Lower leg skin (tissue), 4 donors: Measurements from ENCODE around the gene RNASE12. TPM values are rescaled to one million over a fixed set of nuclear protein-coding genes. Genes with fewer than 3 reads are reported as not detected.

Experiments
- DNase-seq, 2 donors: peaks; one replicate each; pipeline ENCODE4 v3.0.0-alpha.2; 2019; ENCODE audit warnings: low spot score in 2 of 2
- H3K4me3 ChIP-seq: fragments of 200-600 bp; sonication (generic); 2 replicates; pipeline ENCODE4 v1.5.1; 2017; ENCODE audit warnings: mild to moderate bottlenecking, low read depth; ENCODE audit not compliant: poor library complexity, severe bottlenecking
- POLR2A ChIP-seq, 2 donors: fragments of 450-650 bp; IDR thresholded peaks; one replicate each; pipeline ENCODE4 v1.6.1; 2016 to 2017; ENCODE audit warnings: antibody characterized with exemption in 2 of 2, mild to moderate bottlenecking in 1 of 2, moderate library complexity in 1 of 2
- WGBS, 2 donors: methylation state at CpG; one replicate each; pipeline ENCODE4 v1.1.5; 2018; 5-methylcytosine and 5-hydroxymethylcytosine counted together
- intact Hi-C: fragments of 100-400 bp; cut with DNase I; formaldehyde crosslinking; loops from one replicate; pipeline ENCODE4 v1.15.0; 2023; ENCODE audit warnings: low total_unique reads
- total RNA-seq, 4 donors: library from RNA; depleted of rRNA; stranded (reverse); fragments of >200 nt; gene quantifications; one replicate each; pipeline ENCODE4 v1.1.0, GENCODE V29; 2016
- TF ChIP-seq, protein P1 (sequence below), 3 donors: fragments of 450-650 bp; IDR thresholded peaks; one replicate each; pipeline ENCODE4 v1.5.1; 2016; ENCODE audit warnings: antibody characterized with exemption in 3 of 3, mild to moderate bottlenecking in 3 of 3, moderate library complexity in 2 of 3

RNASE12 gene
- total RNA-seq, 4 donors from 2014 or later, result not detected

DNA sequence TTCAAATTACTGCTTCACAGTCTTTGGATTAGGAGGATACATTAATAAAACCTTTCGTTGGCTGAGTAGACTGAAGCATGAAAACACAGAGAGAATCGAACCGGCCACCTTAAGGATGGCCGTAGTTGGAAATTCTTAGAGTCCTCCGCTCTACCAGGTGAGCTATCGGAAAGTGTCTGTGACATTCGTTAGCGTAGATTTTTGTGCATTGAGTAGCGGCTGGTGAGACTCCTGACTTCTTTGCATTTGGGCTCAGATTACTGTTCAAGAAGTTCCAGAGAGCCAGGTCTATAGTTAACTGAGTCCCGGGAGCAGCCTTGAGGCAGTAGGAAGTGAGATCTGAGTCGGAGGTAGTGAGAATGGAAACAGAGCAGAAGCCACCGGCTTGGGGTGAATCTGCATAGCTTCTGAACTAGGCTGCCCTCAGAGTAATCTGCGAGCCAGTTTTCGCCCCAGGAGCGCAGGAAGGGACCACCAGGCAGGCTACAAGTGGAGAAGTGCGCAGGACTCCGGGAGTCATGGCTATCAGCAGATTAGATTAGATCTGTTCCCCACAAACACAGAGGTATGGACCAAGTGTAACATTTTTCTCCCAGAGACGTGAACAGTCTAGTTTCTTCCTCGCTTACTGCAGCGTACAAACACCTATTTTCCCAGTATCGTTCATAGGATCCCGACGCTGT lies 39.3 kb upstream of the RNASE12 start:
- no peak for DNase-seq
- TF ChIP-seq, protein P1, sequence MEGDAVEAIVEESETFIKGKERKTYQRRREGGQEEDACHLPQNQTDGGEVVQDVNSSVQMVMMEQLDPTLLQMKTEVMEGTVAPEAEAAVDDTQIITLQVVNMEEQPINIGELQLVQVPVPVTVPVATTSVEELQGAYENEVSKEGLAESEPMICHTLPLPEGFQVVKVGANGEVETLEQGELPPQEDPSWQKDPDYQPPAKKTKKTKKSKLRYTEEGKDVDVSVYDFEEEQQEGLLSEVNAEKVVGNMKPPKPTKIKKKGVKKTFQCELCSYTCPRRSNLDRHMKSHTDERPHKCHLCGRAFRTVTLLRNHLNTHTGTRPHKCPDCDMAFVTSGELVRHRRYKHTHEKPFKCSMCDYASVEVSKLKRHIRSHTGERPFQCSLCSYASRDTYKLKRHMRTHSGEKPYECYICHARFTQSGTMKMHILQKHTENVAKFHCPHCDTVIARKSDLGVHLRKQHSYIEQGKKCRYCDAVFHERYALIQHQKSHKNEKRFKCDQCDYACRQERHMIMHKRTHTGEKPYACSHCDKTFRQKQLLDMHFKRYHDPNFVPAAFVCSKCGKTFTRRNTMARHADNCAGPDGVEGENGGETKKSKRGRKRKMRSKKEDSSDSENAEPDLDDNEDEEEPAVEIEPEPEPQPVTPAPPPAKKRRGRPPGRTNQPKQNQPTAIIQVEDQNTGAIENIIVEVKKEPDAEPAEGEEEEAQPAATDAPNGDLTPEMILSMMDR (IDR thresholded peaks at IDR 0.05), result no peak
- no peak for TF ChIP-seq POLR2A (IDR thresholded peaks at IDR 0.05)
- intact Hi-C loops, result no loop called here
- H3K4me3 ChIP-seq, result peak overlapping the region; percentile 5
- WGBS, 2 donors, result 7 to 9% methylated on average over 23 of the region's 23 CpGs

DNA sequence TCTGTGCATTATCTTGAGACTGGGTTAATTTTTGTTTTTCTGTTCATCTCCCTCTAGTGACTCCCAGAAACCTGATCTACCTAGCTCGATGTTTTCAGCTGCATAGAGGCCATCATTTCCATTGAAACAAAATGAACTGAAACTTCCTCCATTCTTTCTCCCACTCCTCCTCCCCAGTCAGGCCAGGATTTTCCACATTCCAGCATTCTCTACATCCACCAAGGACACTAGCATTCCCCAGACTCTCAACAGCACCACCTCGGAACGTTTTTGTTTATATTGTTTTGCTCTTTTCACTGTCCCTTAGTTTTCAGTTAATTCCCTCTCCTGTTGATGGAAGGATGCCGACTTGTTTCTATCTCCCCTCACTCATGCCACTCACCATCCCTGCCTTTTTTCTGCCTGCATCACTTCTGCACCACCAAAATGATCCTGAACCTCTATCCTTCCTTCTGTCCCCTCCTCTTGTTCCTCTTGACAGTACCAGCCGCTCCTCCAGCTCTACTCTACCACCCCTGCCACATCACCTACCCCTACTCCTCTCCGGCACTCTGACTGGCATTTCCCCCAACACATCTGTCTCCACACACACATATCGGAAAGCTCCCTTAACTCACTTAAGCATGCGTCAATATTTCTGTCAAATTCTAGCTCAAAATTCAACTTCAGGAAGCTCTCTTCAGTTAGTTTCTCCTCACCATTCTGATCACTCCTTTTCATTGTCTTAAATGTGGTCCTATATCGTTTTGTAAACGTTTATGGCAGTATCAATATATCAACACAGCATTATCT lies 37.1 kb upstream of the RNASE12 start:
- H3K4me3 ChIP-seq, result no peak overlapping the region
- WGBS, 2 donors, result 48 to 50% methylated on average over 10 of the region's 10 CpGs
- no peak for TF ChIP-seq POLR2A (IDR thresholded peaks at IDR 0.05)
- TF ChIP-seq, protein P1 (IDR thresholded peaks at IDR 0.05), result no peak
- intact Hi-C loops, result no loop called here
- no peak for DNase-seq

DNA sequence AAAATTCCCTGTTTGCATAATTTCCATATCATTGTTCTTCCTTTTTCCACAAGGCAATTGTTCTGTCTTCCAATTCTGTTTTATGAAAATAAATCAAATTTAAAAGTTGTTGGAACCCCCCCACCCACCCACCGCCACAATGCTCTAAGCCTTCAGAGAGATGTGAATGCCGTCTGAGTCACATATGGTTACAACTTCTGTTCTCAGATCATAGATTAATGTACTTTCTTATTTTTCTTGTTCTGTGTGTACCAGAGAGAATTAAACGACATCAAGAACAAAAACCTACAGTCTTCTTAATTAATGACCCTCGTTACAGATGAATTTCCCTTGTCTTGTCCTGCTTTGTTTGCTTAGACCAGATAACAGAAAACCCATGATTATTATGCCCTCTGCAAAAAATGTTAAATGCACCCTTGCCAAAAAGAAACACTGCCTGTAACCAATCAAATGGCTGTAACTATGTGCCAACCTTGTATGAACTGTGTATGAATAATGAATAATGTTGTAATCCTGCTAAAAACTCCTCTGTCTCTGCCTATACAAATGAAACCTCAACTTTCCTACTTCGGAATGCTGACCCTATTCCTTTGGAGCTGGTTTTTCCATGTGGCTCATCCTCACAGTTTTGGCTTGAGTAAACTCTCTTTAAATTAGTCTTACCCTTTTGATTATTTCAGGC lies 36.3 kb upstream of the RNASE12 start:
- intact Hi-C loops, result no loop called here
- no peak for DNase-seq
- WGBS, 2 donors, result 36 to 46% methylated on average over 5 of the region's 5 CpGs
- TF ChIP-seq POLR2A (IDR thresholded peaks at IDR 0.05), result no peak
- TF ChIP-seq, protein P1 (IDR thresholded peaks at IDR 0.05), result no peak
- H3K4me3 ChIP-seq, result no peak overlapping the region

DNA sequence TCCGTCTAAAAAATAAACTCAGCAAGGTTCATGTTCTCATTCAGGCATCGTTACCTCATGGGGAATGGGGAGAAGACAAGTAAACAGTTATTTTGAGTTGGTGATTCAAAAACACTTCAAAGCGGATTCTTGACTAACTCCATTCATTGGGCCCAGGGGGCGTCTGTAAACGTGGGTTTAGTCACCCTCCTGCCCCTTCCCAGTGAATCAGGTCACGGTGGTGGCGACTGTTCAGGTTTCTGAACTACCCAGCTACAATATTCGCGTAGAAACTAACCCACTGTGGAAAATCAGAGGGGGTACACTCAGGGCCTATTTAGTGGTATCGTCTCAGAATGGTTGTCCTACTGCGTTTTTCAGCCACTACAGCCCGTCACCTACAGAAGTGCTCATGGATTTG lies 35.1 kb upstream of the RNASE12 start:
- H3K4me3 ChIP-seq, result no peak overlapping the region
- intact Hi-C loops, result no loop called here
- DNase-seq, result no peak
- no peak for TF ChIP-seq POLR2A (IDR thresholded peaks at IDR 0.05)
- TF ChIP-seq, protein P1 (IDR thresholded peaks at IDR 0.05), result no peak
- WGBS, 2 donors, result 28 to 41% methylated on average over 12 of the region's 12 CpGs

DNA sequence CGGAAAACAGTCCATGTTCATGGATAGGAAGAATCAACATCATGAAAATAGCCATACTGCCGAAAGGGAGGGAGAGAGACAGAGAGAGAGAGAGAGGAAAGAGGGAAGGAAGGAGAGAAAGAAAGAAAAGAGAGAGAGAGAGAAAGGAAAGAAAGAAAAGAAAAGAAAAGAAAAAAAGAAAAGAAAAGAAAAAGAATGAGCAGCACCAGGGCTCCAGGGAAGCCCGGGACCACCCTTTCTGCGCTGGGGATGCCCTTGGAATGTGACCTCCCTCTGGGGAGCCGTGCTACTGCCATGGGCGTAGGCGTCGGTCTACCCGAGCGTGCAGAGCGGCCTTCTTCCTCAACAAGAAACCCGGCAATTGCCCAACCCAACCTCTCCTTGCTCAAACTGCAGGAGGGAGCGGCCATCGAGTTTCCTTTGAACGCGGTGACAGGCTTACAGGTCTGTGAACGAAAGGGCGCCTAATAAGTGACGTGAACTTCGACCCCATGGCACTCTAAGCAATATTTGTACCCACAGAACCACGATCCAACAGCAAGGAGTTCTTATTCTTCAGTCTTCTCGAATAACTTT lies 33.4 kb upstream of the RNASE12 start:
- DNase-seq, result peak; percentile 69 to 94
- no peak overlapping the region for H3K4me3 ChIP-seq
- no peak for TF ChIP-seq POLR2A (IDR thresholded peaks at IDR 0.05)
- TF ChIP-seq, protein P1 (IDR thresholded peaks at IDR 0.05), result no peak
- WGBS, 2 donors, result 9 to 13% methylated on average over 22 of the region's 22 CpGs
- intact Hi-C loops, result no loop called here
